ENCODE data around the gene PTPN23.
"Not testable (repeated sequence)": the region's sequence is repeated elsewhere in the genome, so short reads cannot be mapped to it uniquely, and the experiment has no call there.

PTPN23 gene

DNA sequence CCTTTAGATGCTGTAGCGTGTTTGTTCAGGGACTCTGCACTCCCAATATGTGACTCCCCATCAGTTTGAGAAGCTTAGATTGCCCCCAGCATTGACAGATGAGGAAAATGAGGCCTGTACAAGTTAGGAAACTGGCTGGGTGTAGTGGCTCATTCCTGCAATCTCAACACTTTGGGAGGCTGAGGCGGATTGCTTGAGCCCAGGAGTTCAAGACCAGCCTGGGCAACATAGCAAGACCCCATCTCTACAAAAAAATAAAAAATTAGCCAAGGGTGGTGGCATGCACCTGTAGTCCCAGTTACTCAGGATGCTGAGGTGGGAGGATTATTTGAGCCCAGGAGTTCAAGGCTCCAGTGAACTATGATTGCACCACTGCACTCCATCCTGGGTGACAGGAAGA is 14.0 kb upstream of the PTPN23 start:
- Histone ChIP-seq H3K9ac (ENCODE audit: low read length) (no peak overlapping the region), H3F3A (ENCODE audit: insufficient read depth) (no peaks in the 10 kb centered on the region), H3K4me2 (ENCODE audit: low read depth, low read length, poor library complexity, severe bottlenecking) (no peak overlapping the region), H3K4me3 (ENCODE audit: insufficient read depth, low read length, poor library complexity, severe bottlenecking) (no peak overlapping the region), H3K36me3 (ENCODE audit: low read length) (no peaks in the 10 kb centered on the region), H3K27me3 (ENCODE audit: low read length) (no peaks in the 10 kb centered on the region), H3K79me2 (ENCODE audit: insufficient read depth, low read length) (no peaks in the 10 kb centered on the region), H3K9me2 (replicated peaks; ENCODE audit: insufficient read depth, low read length) (no peaks in the 10 kb centered on the region), H4K20me1 (ENCODE audit: low read depth, low read length) (no peaks in the 10 kb centered on the region), H2AFZ (ENCODE audit: low read depth, low read length, severe bottlenecking) (no peak overlapping the region), H3K9me3 (ENCODE audit: insufficient read depth, low read length) (no peaks in the 10 kb centered on the region), H3K27ac (ENCODE audit: low read depth, low read length) (no peak overlapping the region)
- no peak for TF ChIP-seq EZH2phosphoT487 (conservative IDR thresholded peaks at IDR 0.05; ENCODE audit: low read length)
- TF ChIP-seq, protein P1, sequence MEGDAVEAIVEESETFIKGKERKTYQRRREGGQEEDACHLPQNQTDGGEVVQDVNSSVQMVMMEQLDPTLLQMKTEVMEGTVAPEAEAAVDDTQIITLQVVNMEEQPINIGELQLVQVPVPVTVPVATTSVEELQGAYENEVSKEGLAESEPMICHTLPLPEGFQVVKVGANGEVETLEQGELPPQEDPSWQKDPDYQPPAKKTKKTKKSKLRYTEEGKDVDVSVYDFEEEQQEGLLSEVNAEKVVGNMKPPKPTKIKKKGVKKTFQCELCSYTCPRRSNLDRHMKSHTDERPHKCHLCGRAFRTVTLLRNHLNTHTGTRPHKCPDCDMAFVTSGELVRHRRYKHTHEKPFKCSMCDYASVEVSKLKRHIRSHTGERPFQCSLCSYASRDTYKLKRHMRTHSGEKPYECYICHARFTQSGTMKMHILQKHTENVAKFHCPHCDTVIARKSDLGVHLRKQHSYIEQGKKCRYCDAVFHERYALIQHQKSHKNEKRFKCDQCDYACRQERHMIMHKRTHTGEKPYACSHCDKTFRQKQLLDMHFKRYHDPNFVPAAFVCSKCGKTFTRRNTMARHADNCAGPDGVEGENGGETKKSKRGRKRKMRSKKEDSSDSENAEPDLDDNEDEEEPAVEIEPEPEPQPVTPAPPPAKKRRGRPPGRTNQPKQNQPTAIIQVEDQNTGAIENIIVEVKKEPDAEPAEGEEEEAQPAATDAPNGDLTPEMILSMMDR (IDR thresholded peaks at IDR 0.05; ENCODE audit: insufficient read depth, low read length, poor library complexity, severe bottlenecking), result no peak

DNA sequence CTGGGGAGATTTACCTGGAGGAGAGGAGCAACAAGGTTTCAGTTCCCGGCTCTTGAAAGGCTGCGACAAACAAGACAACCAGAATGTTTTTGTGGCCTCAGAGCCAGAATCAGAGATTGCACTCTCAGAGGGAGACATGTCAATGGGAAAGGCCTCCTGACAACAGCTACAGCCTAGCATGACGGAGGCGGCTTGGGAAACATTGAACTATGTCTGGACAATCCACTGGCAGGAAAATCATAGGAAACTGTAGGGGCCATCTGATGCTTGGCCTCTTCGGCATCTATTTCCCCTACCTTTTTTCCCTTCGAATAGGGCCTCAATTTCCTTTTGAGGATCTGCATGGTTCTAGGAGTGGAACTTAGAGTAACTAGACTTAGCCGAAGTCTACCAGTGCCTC is 13.2 kb upstream of the PTPN23 start:
- no peaks in the 10 kb centered on the region for H3F3A ChIP-seq (ENCODE audit: insufficient read depth)
- no peak overlapping the region for H3K4me2 ChIP-seq (ENCODE audit: low read depth, low read length, poor library complexity, severe bottlenecking)
- H3K79me2 ChIP-seq (ENCODE audit: insufficient read depth, low read length), result no peaks in the 10 kb centered on the region
- no peak overlapping the region for H3K4me3 ChIP-seq (ENCODE audit: insufficient read depth, low read length, poor library complexity, severe bottlenecking)
- H3K27me3 ChIP-seq (ENCODE audit: low read length), result no peaks in the 10 kb centered on the region
- TF ChIP-seq, protein P1 (IDR thresholded peaks at IDR 0.05; ENCODE audit: insufficient read depth, low read length, poor library complexity, severe bottlenecking), result no peak
- TF ChIP-seq EZH2phosphoT487 (conservative IDR thresholded peaks at IDR 0.05; ENCODE audit: low read length), result no peak
- H2AFZ ChIP-seq (ENCODE audit: low read depth, low read length, severe bottlenecking), result no peak overlapping the region
- no peaks in the 10 kb centered on the region for H4K20me1 ChIP-seq (ENCODE audit: low read depth, low read length)
- no peaks in the 10 kb centered on the region for H3K9me2 ChIP-seq (replicated peaks; ENCODE audit: insufficient read depth, low read length)
- H3K27ac ChIP-seq (ENCODE audit: low read depth, low read length), result no peak overlapping the region
- no peaks in the 10 kb centered on the region for H3K36me3 ChIP-seq (ENCODE audit: low read length)
- H3K9me3 ChIP-seq (ENCODE audit: insufficient read depth, low read length), result no peaks in the 10 kb centered on the region
- H3K9ac ChIP-seq (ENCODE audit: low read length), result no peak overlapping the region

DNA sequence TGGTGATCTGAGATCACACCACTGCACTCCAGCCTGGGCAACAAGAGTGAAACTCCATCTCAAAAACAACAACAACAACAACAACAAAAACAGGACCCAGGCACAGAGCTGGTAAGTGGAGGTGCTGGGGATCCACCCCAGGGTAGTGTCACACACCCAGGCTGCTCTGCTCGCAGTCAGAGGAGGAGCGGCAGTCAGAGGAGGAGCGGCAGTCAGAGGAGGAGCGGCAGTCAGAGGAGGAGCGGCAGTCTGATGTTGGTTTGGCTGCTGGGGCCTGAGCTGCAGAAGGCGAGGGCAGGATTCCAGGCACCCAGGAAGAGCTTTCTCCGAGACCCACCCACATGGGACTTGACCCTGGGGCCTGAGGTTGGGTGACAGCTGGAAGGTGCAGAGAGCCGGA is 10.8 kb upstream of the PTPN23 start:
- H3K27ac ChIP-seq (ENCODE audit: low read depth, low read length); H3K36me3 ChIP-seq (ENCODE audit: low read length); H3K27me3 ChIP-seq (ENCODE audit: low read length); H3F3A ChIP-seq (ENCODE audit: insufficient read depth); H3K9me2 ChIP-seq (replicated peaks; ENCODE audit: insufficient read depth, low read length); H3K9ac ChIP-seq (ENCODE audit: low read length); H3K79me2 ChIP-seq (ENCODE audit: insufficient read depth, low read length); H3K4me3 ChIP-seq (ENCODE audit: insufficient read depth, low read length, poor library complexity, severe bottlenecking); H4K20me1 ChIP-seq (ENCODE audit: low read depth, low read length); H3K4me2 ChIP-seq (ENCODE audit: low read depth, low read length, poor library complexity, severe bottlenecking); H3K9me3 ChIP-seq (ENCODE audit: insufficient read depth, low read length); H2AFZ ChIP-seq (ENCODE audit: low read depth, low read length, severe bottlenecking): not testable (repeated sequence)

DNA sequence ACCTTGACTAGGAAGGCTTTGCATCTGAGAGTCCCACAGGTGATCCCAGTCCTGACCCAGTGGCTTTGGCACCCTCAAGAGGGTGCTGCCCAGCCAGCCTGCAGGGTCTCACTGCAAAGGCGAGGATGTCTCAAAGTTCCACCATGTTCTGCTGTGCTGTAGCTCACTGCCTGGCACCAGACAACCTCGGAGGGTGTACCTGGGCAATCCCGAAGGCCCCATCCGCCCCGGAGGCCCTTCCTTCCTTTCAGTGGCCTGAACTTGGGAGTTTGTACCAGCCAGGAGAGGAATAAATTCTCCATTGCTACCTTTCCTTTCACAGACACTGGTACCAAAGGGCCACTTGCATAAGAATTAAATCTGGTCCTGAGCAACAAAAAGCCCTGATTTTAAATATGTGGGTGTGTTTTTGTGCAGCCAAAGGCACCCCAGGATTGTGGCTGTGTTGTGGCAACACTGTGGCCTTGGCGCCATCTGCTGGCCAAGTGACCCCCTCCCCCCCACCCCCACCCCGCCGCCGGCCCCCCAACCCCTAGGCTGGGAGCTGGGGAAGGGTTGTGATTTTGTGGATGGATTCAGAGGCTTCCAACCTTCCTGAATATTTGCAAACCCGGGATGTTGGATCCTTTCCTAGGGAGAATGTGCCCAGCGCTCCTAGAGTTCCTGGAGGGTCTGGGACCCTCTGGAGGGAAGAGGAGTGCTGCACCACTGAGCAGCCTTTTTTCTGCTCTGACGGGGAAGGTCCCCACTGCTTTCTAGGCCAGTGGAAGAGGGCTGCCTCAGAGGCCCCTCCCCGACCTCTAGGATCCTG is 9.7 kb upstream of the PTPN23 start:
- Histone ChIP-seq H3K9ac (ENCODE audit: low read length) (no peak overlapping the region), H2AFZ (ENCODE audit: low read depth, low read length, severe bottlenecking) (no peak overlapping the region), H3F3A (ENCODE audit: insufficient read depth) (no peaks in the 10 kb centered on the region), H4K20me1 (ENCODE audit: low read depth, low read length) (no peaks in the 10 kb centered on the region), H3K27ac (ENCODE audit: low read depth, low read length) (no peak overlapping the region), H3K9me3 (ENCODE audit: insufficient read depth, low read length) (no peaks in the 10 kb centered on the region), H3K79me2 (ENCODE audit: insufficient read depth, low read length) (no peaks in the 10 kb centered on the region), H3K4me3 (ENCODE audit: insufficient read depth, low read length, poor library complexity, severe bottlenecking) (no peak overlapping the region), H3K9me2 (replicated peaks; ENCODE audit: insufficient read depth, low read length) (no peaks in the 10 kb centered on the region), H3K4me2 (ENCODE audit: low read depth, low read length, poor library complexity, severe bottlenecking) (no peak overlapping the region), H3K36me3 (ENCODE audit: low read length) (no peaks in the 10 kb centered on the region), H3K27me3 (ENCODE audit: low read length) (no peaks in the 10 kb centered on the region)
- TF ChIP-seq, protein P1 (IDR thresholded peaks at IDR 0.05; ENCODE audit: insufficient read depth, low read length, poor library complexity, severe bottlenecking), result no peak
- TF ChIP-seq EZH2phosphoT487 (conservative IDR thresholded peaks at IDR 0.05; ENCODE audit: low read length), result no peak
